ENCODE data around the gene PKMYT1.

- TF ChIP-seq GATA3 (IDR thresholded peaks at IDR 0.05; ENCODE audit: low read depth, low read length) (no peak), GATA2 (IDR thresholded peaks at IDR 0.05; ENCODE audit: low read depth, low read length) (no peak)
These were observed 42.6 kb upstream of the PKMYT1 start for GRCh38 chr16:3022684-3023414.
